ENCODE data around the gene BMP10. TPM values are rescaled to one million over a fixed set of nuclear protein-coding genes. Genes with fewer than 3 reads are reported as not detected.

The BMP10 gene
- total RNA-seq, 2 donors from 2014 or later: not detected

DNA sequence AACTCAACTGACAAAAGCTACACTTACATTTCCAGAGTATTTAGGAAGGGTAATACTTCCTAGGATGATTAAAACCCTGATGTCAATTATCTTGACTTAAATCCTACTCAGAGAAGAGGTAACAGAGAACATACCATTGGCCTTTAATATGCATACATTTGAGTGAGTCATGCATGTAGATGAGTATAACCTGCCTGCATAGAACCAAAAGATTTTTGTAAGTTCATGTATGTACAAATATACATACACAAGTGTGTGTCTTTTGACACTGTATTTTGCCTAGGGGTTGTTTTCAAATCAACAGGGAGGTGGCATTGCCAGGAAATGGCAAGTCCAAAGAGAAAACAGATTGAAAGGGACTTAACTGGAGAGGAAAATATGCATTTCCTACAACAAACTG, 6.1 kb downstream of the BMP10 start:
- no peak for DNase-seq (ENCODE audit: low spot score in 2 of 2)
- no peaks in the 10 kb centered on the region for H3K36me3 Mint-ChIP-seq

GRCh38 chr2:68863996-68864395, 7.2 kb downstream of the BMP10 start:
- H3K36me3 Mint-ChIP-seq: no peaks in the 10 kb centered on the region
- no peaks in the 10 kb centered on the region for H3K9me3 Mint-ChIP-seq
- no peak for DNase-seq (ENCODE audit: low spot score in 2 of 2)
- no peak for ATAC-seq
- H3K27ac Mint-ChIP-seq: no peak overlapping the region

More for the DNA sequence above, 6.1 kb downstream of the BMP10 start:
- ATAC-seq: no peak
- Mint-ChIP-seq H3K9me3 (no peaks in the 10 kb centered on the region), H3K27ac (no peak overlapping the region)

GRCh38 chr2:68862889-68863288, 8.3 kb downstream of the BMP10 start:
- Mint-ChIP-seq H3K27ac (no peak overlapping the region), H3K36me3 (no peaks in the 10 kb centered on the region), H3K9me3 (no peaks in the 10 kb centered on the region)
- DNase-seq (ENCODE audit: low spot score in 2 of 2) (no peak), ATAC-seq (no peak)

- no peaks in the 10 kb centered on the region for H3K9me3 Mint-ChIP-seq
- H3K36me3 Mint-ChIP-seq: no peaks in the 10 kb centered on the region
- H3K27ac Mint-ChIP-seq: no peak overlapping the region
- DNase-seq (ENCODE audit: low spot score in 2 of 2) (no peak), ATAC-seq (no peak)
Measured at GRCh38 chr2:68861330-68861729, 9.9 kb downstream of the BMP10 start.

DNA sequence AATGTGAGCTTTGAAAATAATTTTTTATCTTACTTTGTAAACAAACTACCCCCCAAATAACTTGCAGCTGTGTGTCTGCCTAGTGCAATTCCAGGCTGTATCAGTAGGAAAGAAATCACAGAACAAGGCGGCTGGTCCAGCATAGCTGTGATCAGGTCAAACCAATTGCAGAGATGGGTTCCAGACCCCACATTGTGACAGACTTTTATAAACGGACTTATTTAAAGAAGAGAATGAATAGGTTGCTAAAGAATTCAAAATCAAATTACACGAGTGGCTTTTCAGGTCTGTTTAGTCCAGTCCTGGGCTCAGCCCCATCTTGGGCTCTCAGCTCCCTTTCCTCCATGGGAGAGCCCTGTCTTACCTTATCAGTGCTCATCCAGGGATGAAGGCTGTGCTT, 11.1 kb downstream of the BMP10 start:
- ATAC-seq: no peak

GRCh38 chr2:68857855-68858456, 13.2 kb downstream of the BMP10 start:
- Mint-ChIP-seq H3K9me3 (no peaks in the 10 kb centered on the region), H3K36me3 (no peaks in the 10 kb centered on the region), H3K27ac (no peak overlapping the region)
- ATAC-seq: peak in 1 of 2 donors; percentile 85
- no peak for DNase-seq (ENCODE audit: low spot score in 2 of 2)

More for the DNA sequence above, 11.1 kb downstream of the BMP10 start:
- no peak overlapping the region for H3K27ac Mint-ChIP-seq
- DNase-seq (ENCODE audit: low spot score in 2 of 2): no peak
- no peaks in the 10 kb centered on the region for H3K36me3 Mint-ChIP-seq
- no peaks in the 10 kb centered on the region for H3K9me3 Mint-ChIP-seq

DNA sequence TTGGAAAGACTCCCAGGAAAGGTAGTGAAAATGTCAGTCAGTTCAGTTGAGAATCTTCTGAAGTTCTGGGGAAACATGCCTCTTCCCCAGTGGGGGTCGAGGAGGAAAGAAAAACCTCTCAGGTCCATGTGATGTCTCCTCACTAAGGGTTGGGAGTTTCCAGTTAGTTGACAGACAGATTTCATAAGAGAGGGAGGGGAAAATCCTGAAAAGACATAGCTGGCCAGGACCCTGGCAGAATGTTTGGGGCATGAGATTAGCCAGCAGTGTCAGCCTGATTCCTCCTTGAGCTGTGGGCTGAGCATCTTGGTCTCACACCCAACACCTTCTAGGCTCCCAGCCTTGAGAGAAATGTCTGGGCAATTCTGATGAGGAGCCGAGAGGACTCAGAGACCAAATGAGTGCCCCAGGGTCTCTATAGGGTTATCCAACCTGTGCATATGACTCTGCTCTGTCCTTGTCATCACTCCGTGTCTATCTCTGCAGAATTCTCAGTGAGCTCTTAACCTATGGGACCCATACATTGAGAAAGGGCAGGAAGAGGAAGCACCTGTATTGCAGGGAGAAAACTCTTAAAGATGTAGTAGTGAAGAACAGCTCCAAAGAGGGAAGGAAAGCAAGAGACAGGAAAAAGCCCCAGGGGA, 13.9 kb downstream of the BMP10 start:
- no peak overlapping the region for H3K27ac Mint-ChIP-seq
- H3K36me3 Mint-ChIP-seq: no peaks in the 10 kb centered on the region
- H3K9me3 Mint-ChIP-seq: no peaks in the 10 kb centered on the region
- DNase-seq (ENCODE audit: low spot score in 2 of 2): no peak
- peak in 1 of 2 donors; percentile 16 for ATAC-seq

- Mint-ChIP-seq H3K9me3 (no peaks in the 10 kb centered on the region), H3K27ac (no peak overlapping the region), H3K36me3 (no peaks in the 10 kb centered on the region)
- ATAC-seq (no peak), DNase-seq (ENCODE audit: low spot score in 2 of 2) (no peak)
Measured at GRCh38 chr2:68855550-68855949, 15.6 kb downstream of the BMP10 start.

- H3K36me3 Mint-ChIP-seq: no peaks in the 10 kb centered on the region
- H3K27ac Mint-ChIP-seq: no peak overlapping the region
- ATAC-seq: no peak
- no peaks in the 10 kb centered on the region for H3K9me3 Mint-ChIP-seq
- DNase-seq (ENCODE audit: low spot score in 2 of 2): no peak
Measured at GRCh38 chr2:68854476-68854875, 16.7 kb downstream of the BMP10 start.

DNA sequence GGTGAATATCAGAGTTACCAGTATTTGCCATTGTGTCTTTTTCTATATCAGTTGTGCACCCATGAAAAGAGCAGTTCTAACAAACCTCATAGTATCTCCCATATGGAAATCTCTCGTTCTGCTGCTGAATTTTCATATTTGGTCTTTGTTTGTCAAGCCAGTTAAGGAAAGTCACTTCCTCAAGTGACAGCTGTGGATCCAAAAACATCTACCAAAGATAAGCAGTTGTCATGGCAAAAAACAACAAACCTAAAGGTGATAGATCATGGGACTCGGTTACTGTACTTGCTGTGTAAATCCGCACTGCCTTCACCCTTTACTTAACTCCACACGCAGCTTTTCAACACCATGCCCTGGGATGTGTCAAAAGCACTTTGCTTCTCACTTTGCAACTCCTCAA, 17.3 kb downstream of the BMP10 start:
- Mint-ChIP-seq H3K36me3 (no peaks in the 10 kb centered on the region), H3K27ac (no peak overlapping the region), H3K9me3 (no peaks in the 10 kb centered on the region)
- no peak for DNase-seq (ENCODE audit: low spot score in 2 of 2)
- no peak for ATAC-seq

- no peak for DNase-seq (ENCODE audit: low spot score in 2 of 2)
- no peaks in the 10 kb centered on the region for H3K9me3 Mint-ChIP-seq
- no peak overlapping the region for H3K27ac Mint-ChIP-seq
- H3K36me3 Mint-ChIP-seq: no peaks in the 10 kb centered on the region
- ATAC-seq: no peak
Measured at GRCh38 chr2:68853035-68853434, 18.2 kb downstream of the BMP10 start.

DNA sequence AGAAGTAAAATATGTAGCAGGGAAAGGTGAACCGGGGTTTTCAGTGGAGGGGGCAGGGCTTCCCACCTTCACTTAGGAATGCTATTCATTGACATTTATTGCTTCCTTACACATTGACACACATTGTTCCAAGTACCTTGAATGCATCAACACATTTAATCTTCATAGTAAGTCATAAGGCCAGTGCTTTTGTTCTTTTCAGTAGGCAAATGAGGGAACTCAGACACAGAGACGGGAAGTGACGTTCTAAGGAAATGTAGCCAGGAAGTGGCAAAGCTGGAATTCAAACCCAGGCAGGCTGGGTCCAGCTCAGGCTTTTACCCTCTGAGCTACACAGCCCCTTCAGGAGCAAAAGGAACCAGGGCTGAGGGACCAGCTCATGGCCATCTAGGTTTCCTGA, 20.7 kb downstream of the BMP10 start:
- no peak for ATAC-seq
- no peaks in the 10 kb centered on the region for H3K9me3 Mint-ChIP-seq
- H3K27ac Mint-ChIP-seq: no peak overlapping the region
- no peak for DNase-seq (ENCODE audit: low spot score in 2 of 2)
- H3K36me3 Mint-ChIP-seq: no peaks in the 10 kb centered on the region

GRCh38 chr2:68849579-68850030, 21.6 kb downstream of the BMP10 start:
- H3K9me3 Mint-ChIP-seq: no peaks in the 10 kb centered on the region
- DNase-seq (ENCODE audit: low spot score in 2 of 2) (no peak), ATAC-seq (no peak)
- no peak overlapping the region for H3K27ac Mint-ChIP-seq
- no peaks in the 10 kb centered on the region for H3K36me3 Mint-ChIP-seq

DNA sequence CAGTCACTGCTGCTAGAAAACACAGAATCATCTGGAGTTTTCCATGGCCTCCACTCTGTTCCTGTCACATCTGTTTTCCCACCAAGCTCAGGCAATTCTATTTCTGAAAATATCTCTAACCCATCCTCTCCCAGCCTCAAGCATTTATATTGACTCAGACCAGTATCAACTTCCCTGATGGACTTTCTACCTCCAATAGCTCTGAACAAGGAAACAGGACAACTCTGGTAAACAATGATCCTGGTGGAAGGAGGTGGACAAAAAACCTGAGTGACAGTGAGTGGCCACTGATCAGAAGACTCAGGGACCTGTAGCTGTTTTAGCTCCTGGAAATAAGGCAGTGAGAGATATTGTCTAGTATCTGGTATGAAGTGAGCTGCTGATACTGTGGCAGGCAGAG, 23.4 kb downstream of the BMP10 start:
- Mint-ChIP-seq H3K27ac (no peak overlapping the region), H3K36me3 (no peaks in the 10 kb centered on the region), H3K9me3 (no peaks in the 10 kb centered on the region)
- no peak for ATAC-seq
- DNase-seq (ENCODE audit: low spot score in 2 of 2): no peak

GRCh38 chr2:68846091-68846490, 25.1 kb downstream of the BMP10 start:
- no peak for ATAC-seq
- no peak overlapping the region for H3K27ac Mint-ChIP-seq
- no peaks in the 10 kb centered on the region for H3K9me3 Mint-ChIP-seq
- H3K36me3 Mint-ChIP-seq: no peaks in the 10 kb centered on the region
- no peak for DNase-seq (ENCODE audit: low spot score in 2 of 2)

- Mint-ChIP-seq H3K27ac (no peak overlapping the region), H3K36me3 (peaks cover 0 to 5% of the 10 kb centered on the region in 2 donors), H3K9me3 (no peaks in the 10 kb centered on the region)
- ATAC-seq (no peak), DNase-seq (ENCODE audit: low spot score in 2 of 2) (no peak)
Measured at GRCh38 chr2:68845043-68845442, 26.2 kb downstream of the BMP10 start.

DNA sequence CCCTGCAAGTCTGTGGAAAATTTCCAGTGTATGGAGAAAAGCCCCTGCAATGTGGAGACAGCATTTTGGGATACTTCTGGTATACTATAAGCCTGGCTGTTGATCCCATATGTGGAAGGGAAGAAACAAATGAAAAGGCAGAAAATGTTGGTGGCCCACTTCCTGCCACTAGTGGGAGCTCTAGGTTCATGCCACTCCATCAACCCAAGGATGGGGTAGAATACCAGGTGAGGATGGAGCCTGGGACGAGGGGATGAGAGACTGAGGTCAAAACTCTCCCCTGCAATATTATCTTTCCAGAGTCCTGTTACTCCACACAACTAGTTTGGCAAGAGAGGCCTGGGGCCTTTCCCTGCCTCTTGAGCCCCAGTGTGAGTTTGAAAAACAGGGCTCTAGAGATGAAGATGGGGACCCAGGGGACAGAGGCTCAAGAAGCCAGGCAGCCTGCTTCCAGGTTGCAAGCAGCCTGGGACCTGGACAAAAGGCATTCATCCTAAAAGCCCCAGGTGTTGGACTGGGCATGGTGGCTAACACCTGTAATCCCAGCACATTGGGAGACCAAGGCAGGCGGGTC, 31.9 kb downstream of the BMP10 start:
- Mint-ChIP-seq H3K9me3 (no peaks in the 10 kb centered on the region), H3K36me3 (peaks cover 0 to 18% of the 10 kb centered on the region in 2 donors), H3K27ac (no peak overlapping the region)
- DNase-seq (ENCODE audit: low spot score in 2 of 2) (peak in 1 of 2 donors; percentile 39), ATAC-seq (no peak)

DNA sequence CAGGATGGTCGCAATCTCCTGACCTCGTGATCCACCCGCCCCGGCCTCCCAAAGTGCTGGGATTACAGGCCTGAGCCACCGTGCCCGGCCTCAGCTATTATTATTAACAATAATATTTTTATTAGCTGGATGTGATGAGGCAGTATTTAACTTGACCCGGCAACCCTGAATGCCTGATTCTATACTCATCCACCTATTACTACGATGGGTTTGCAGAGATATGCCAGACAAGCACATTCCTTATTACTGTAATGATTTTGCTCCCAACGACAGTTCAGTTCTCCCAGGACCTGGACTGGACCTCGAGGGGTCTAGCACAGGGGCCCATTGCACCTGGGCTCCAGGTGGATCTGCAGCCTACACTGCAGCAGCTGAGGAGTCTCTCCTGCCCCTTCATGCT, 32.6 kb downstream of the BMP10 start:
- peaks cover 0 to 18% of the 10 kb centered on the region in 2 donors for H3K36me3 Mint-ChIP-seq
- H3K9me3 Mint-ChIP-seq: no peaks in the 10 kb centered on the region
- DNase-seq (ENCODE audit: low spot score in 2 of 2): no peak
- no peak for ATAC-seq
- no peak overlapping the region for H3K27ac Mint-ChIP-seq

All from activated naive CD4-positive, alpha-beta T cell treated with anti-CD3 and anti-CD28 coated beads, Interleukin-2, amount 50 U/mL, for 72 hours (primary cell).